B cell (primary cell): ENCODE measurements around the gene PFKFB3. TPM values are rescaled to one million over a fixed set of nuclear protein-coding genes. Genes with fewer than 3 reads are reported as not detected.

ENCODE experiments used
- ATAC-seq: fragments of 200-7000 bp; cut with Tn5 transposase; one replicate; pipeline ENCODE4 v1.10.0; 2021; ENCODE audit warnings: low read depth, mild to moderate bottlenecking, moderate number of reproducible peaks, moderate library complexity
- CTCF ChIA-PET: fragments of 350-600 bp; sonication (Branson Sonifier 250); formaldehyde crosslinking; loops from one replicate; lab custom pipeline; 2021; ENCODE audit warnings: antibody characterized with exemption, inconsistent platforms; lab: Charles Lee
- POLR2A ChIA-PET: fragments of 350-600 bp; sonication (Branson Sonifier 250); formaldehyde crosslinking; loops from one replicate; lab custom pipeline; 2021; ENCODE audit warnings: antibody characterized with exemption; lab: Charles Lee
- DNase-seq: peaks from one replicate; pipeline ENCODE4 v3.0.0; 2013
- H2AFZ ChIP-seq: 2 replicates; pipeline ENCODE4 v1.6.1; 2012; ENCODE audit warnings: mild to moderate bottlenecking, low read depth, low read length; ENCODE audit not compliant: insufficient read depth, poor library complexity, severe bottlenecking
- H3K27ac ChIP-seq, 2 donors: 1 replicate in 1 of 2; 2 replicates in 1 of 2; pipeline ENCODE4 v1.5.1; 2012 to 2013; ENCODE audit warnings: low read length in 2 of 2, mild to moderate bottlenecking in 2 of 2, moderate library complexity in 1 of 2
- H3K27me3 ChIP-seq, 4 experiments: fragments of 200-600 bp in 1 of 4; sonication (generic) in 1 of 4; replicated peaks in 1 of 4; 1 replicate in 2 of 4; 2 replicates in 2 of 4; pipeline versions ENCODE4 v1.6.1 to v1.7.0; 2013 to 2016; ENCODE audit warnings: low read length in 3 of 4, mild to moderate bottlenecking in 2 of 4, mixed read lengths in 1 of 4, moderate library complexity in 1 of 4; ENCODE audit not compliant: insufficient read depth in 4 of 4, control insufficient read depth in 3 of 4; ENCODE audit errors: control extremely low read depth in 1 of 4
- H3K36me3 ChIP-seq, 2 experiments: replicated peaks in 1 of 2; 1 replicate in 1 of 2; 2 replicates in 1 of 2; pipeline versions ENCODE4 v1.6.1 to v1.7.1; 2013; ENCODE audit warnings: low read length in 1 of 2; ENCODE audit not compliant: insufficient read depth in 2 of 2, control insufficient read depth in 1 of 2; ENCODE audit errors: control extremely low read depth in 1 of 2, extremely low read depth in 1 of 2
- H3K4me1 ChIP-seq, 2 donors: fragments of 200-600 bp in 1 of 2; sonication (generic) in 1 of 2; 1 replicate in 1 of 2; 2 replicates in 1 of 2; pipeline versions ENCODE4 v1.5.1 to v1.6.1; 2013 to 2017; ENCODE audit warnings: low read length in 2 of 2; ENCODE audit not compliant: control insufficient read depth in 2 of 2, insufficient read depth in 2 of 2
- H3K4me2 ChIP-seq: replicated peaks from 2 replicates; pipeline ENCODE3; 2012; ENCODE audit warnings: mild to moderate bottlenecking, low read depth, low read length; ENCODE audit not compliant: poor library complexity, severe bottlenecking
- H3K4me3 ChIP-seq, 5 experiments: fragments of 200-600 bp in 1 of 5; sonication (generic) in 1 of 5; 1 replicate in 3 of 5; 2 replicates in 2 of 5; pipeline versions ENCODE4 v1.5.1 to v1.7.0; 2011 to 2016; ENCODE audit warnings: low read length in 4 of 5, mild to moderate bottlenecking in 4 of 5, low read depth in 2 of 5, control low read depth in 1 of 5, moderate library complexity in 1 of 5; ENCODE audit not compliant: insufficient read depth in 1 of 5; ENCODE audit errors: control extremely low read depth in 1 of 5, extremely low read depth in 1 of 5
- H3K79me2 ChIP-seq: fragments of 200-600 bp; sonication (generic); one replicate; pipeline ENCODE4 v1.6.0; 2016; ENCODE audit warnings: low read length; ENCODE audit not compliant: control insufficient read depth, insufficient read depth
- H3K9ac ChIP-seq: fragments of 200-600 bp; sonication (generic); 2 replicates; pipeline ENCODE4 v1.6.1; 2017; ENCODE audit warnings: mild to moderate bottlenecking, low read length, moderate library complexity
- H3K9me3 ChIP-seq, 3 donors: one replicate each; pipeline versions ENCODE4 v1.6.1 to v1.7.1; 2013; ENCODE audit warnings: low read length in 2 of 3; ENCODE audit not compliant: control insufficient read depth in 2 of 3, insufficient read depth in 1 of 3; ENCODE audit errors: control extremely low read depth in 1 of 3
- H4K20me1 ChIP-seq: 2 replicates; pipeline ENCODE4 v1.6.0; 2012; ENCODE audit warnings: mild to moderate bottlenecking, low read length; ENCODE audit not compliant: insufficient read depth, control insufficient read depth, poor library complexity, severe bottlenecking
- H3K27ac Mint-ChIP-seq: one replicate; pipeline ENCODE4 v1.8.0; 2021; ENCODE audit warnings: mixed read lengths
- H3K27me3 Mint-ChIP-seq: one replicate; pipeline ENCODE4 v1.8.0; 2021; ENCODE audit warnings: mixed read lengths
- H3K4me1 Mint-ChIP-seq: one replicate; pipeline ENCODE4 v1.8.0; 2021; ENCODE audit warnings: mixed read lengths
- H3K4me3 Mint-ChIP-seq: one replicate; pipeline ENCODE4 v1.8.0; 2021; ENCODE audit warnings: mixed read lengths
- H3K9me3 Mint-ChIP-seq: one replicate; pipeline ENCODE4 v1.8.0; 2022; ENCODE audit warnings: mixed read lengths; ENCODE audit not compliant: insufficient read depth
- EZH2 ChIP-seq: IDR thresholded peaks from 2 replicates; pipeline ENCODE4 v1.6.1; 2012; ENCODE audit warnings: borderline replicate concordance, low read depth, mild to moderate bottlenecking, moderate library complexity, low read length; ENCODE audit not compliant: insufficient read depth, poor library complexity, severe bottlenecking
- WGBS: methylation state at CpG from one replicate; pipeline ENCODE4 v1.1.5; 2013; ENCODE audit warnings: missing lambda C conversion rate; ENCODE audit not compliant: insufficient coverage; 5-methylcytosine and 5-hydroxymethylcytosine counted together
- intact Hi-C: fragments of 100-400 bp; cut with micrococcal nuclease; formaldehyde crosslinking; loops from one replicate; pipeline ENCODE4 v1.10.0; 2022
- polyA plus RNA-seq: library from polyadenylated mRNA; depleted of rRNA; stranded (reverse); fragments of >200 nt; gene quantifications from 2 replicates; pipeline ENCODE4 v1.2.3, GENCODE V29; 2012
- total RNA-seq, 2 donors: library from RNA; stranded (reverse); fragments of 120-200 nt in 1 of 2; gene quantifications; 1 replicate in 1 of 2; 2 replicates in 1 of 2; pipeline versions ENCODE4 v1.2.3 to v1.2.4, GENCODE V29; 2013 to 2022
- TF ChIP-seq, protein P1 (sequence below): fragments of 200-600 bp; IDR thresholded peaks from one replicate; pipeline ENCODE4 v1.8.0; 2022; ENCODE audit warnings: antibody characterized with exemption, mild to moderate bottlenecking

The PFKFB3 gene
- total and polyA plus RNA-seq, 2 donors (not counting 1 experiment from before 2014, with no cell fraction given) = 13.2 to 239 TPM

DNA sequence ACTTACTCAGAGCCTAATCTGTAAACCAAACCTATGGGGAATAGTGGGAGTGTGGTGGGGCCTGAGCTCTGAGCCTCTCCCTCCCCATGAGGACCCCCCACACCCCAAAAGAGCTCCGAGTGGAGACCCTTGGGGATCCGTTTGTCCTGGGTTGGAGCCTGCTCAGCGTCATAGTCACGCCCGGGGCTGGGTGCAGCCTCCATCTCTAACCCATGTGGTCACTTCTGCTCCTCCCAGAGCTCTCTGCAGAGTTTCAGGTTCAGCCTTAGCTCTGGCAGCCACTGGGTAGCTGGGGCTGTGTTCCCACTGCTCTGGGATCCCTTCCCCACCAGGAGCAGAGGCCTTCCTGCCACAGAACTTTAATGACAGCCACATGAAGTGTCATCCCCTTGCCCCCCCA lies 25.9 kb downstream of the PFKFB3 start:
- TF ChIP-seq, protein P1, sequence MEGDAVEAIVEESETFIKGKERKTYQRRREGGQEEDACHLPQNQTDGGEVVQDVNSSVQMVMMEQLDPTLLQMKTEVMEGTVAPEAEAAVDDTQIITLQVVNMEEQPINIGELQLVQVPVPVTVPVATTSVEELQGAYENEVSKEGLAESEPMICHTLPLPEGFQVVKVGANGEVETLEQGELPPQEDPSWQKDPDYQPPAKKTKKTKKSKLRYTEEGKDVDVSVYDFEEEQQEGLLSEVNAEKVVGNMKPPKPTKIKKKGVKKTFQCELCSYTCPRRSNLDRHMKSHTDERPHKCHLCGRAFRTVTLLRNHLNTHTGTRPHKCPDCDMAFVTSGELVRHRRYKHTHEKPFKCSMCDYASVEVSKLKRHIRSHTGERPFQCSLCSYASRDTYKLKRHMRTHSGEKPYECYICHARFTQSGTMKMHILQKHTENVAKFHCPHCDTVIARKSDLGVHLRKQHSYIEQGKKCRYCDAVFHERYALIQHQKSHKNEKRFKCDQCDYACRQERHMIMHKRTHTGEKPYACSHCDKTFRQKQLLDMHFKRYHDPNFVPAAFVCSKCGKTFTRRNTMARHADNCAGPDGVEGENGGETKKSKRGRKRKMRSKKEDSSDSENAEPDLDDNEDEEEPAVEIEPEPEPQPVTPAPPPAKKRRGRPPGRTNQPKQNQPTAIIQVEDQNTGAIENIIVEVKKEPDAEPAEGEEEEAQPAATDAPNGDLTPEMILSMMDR = no peak
- TF ChIP-seq EZH2 = no peak
- Histone ChIP-seq H3K79me2 (no peaks in the 10 kb centered on the region), H3K4me1 (no peaks in the 10 kb centered on the region), H3K9me3 (no peaks in the 10 kb centered on the region), H2AFZ (no peak overlapping the region), H3K36me3 (peaks cover 0 to 62% of the 10 kb centered on the region in 2 experiments), H4K20me1 (no peaks in the 10 kb centered on the region), H3K4me2 (no peak overlapping the region), H3K4me3 (no peak overlapping the region), H3K27me3 (no peaks in the 10 kb centered on the region), H3K9ac (no peak overlapping the region), H3K27ac (no peak overlapping the region)
- no peak overlapping the region for H3K27ac Mint-ChIP-seq
- ATAC-seq = no peak
- CTCF ChIA-PET = interaction anchor here (0.6 to 1.8 kb wide), 2 partner anchors 26 to 173 kb away, joined by 3 to 7 read pairs; partner anchors contain the start of gene PFKFB3
- DNase-seq = no peak
- H3K27me3 Mint-ChIP-seq = no peaks in the 10 kb centered on the region
- H3K4me3 Mint-ChIP-seq = no peak overlapping the region
- POLR2A ChIA-PET = no interaction called here
- WGBS = 77% methylated on average over 5 of the region's 5 CpGs
- H3K4me1 Mint-ChIP-seq = no peaks in the 10 kb centered on the region
- no peaks in the 10 kb centered on the region for H3K9me3 Mint-ChIP-seq
- intact Hi-C loops = no loop called here

DNA sequence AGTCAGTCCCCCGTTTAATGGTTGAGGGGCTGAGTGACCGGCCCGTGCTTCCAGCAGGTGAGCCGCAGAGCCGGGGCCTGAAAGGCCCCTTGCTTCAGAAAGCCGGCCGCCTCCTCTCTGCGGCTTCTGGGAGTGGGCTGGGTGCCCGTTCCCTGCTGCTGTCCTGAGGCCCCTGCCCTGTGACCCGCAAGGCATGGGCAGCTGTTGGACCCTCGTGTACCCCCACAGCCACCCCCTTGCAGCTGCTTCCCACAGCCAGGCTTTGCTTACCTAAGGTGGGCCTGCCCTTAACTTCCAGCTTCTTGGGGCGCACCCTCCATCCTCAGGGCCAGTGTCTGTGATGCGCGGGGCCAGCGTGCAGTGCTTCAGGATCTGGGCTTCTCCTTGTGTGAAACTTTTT lies 26.6 kb downstream of the PFKFB3 start:
- Histone ChIP-seq H3K4me2 (no peak overlapping the region), H3K36me3 (peaks cover 0 to 61% of the 10 kb centered on the region in 2 experiments), H3K4me3 (no peak overlapping the region), H3K9ac (no peak overlapping the region), H4K20me1 (no peaks in the 10 kb centered on the region), H2AFZ (no peak overlapping the region), H3K79me2 (no peaks in the 10 kb centered on the region), H3K9me3 (no peaks in the 10 kb centered on the region), H3K27me3 (no peaks in the 10 kb centered on the region), H3K27ac (no peak overlapping the region), H3K4me1 (no peaks in the 10 kb centered on the region)
- DNase-seq (no peak), ATAC-seq (no peak)
- H3K27me3 Mint-ChIP-seq = no peaks in the 10 kb centered on the region
- intact Hi-C loops = no loop called here
- H3K9me3 Mint-ChIP-seq = no peaks in the 10 kb centered on the region
- TF ChIP-seq EZH2 = no peak
- TF ChIP-seq, protein P1 = no peak
- ChIA-PET CTCF (interaction anchor here (0.6 to 1.8 kb wide), 2 partner anchors 26 to 172 kb away, joined by 3 to 7 read pairs; partner anchors contain the start of gene PFKFB3), POLR2A (interaction anchor here (0.7 kb wide), 1 partner anchor 15 kb away, joined by 3 read pairs; no protein-coding TSS in a partner anchor)
- H3K4me3 Mint-ChIP-seq = no peak overlapping the region
- H3K27ac Mint-ChIP-seq = no peak overlapping the region
- no peaks in the 10 kb centered on the region for H3K4me1 Mint-ChIP-seq
- WGBS = 91% methylated on average over 15 of the region's 15 CpGs
